HG03378 (cell line): ENCODE data around the gene CAMK2B.

Experiments
- ATAC-seq: cut with Tn5 transposase; IDR thresholded peaks from one replicate; pipeline ENCODE4 v1.9.1; 2021; ENCODE audit warnings: mild to moderate bottlenecking, moderate library complexity; ENCODE audit not compliant: unreplicated experiment

CAMK2B gene

DNA sequence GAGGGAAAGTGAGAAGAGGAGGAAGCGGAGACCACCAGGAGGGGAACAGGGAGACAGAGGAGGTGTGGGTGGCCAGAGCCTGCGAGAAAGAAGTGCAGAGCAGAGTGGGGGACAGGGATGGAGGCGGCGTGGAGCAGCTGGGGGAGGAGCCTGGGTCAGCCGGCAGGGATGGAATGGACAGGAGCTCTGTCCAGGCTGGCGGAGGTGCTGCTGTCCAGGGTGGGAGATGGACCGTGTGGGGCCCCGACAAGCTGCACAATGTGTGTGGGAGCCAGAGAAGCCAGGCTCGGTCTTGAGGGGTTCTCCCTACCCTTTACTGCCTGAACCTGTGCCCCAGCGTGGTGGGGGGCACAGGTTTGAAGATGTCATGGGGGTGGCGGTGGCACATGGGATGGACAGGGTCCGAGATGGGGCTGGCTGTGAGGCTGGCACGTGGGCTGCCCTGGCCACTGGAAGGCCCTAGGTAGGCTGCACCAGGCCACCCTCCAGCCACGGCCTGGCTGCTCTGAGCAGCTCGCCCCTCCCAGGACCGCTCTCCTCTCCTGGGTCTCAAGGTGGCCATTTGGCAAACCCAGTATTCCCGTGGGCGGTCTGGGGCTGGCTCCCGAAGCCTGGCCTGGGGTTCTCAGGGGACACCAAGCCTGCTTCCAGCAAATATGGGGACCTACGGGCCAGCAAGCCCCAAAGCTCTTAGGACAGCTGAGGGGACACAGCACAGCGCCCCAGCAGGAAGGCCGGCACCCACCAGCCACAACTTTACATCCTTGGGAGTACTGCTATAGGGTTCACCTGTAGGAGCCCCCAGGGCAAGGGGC is 92.3 kb downstream of the CAMK2B start:
- ATAC-seq = no peak

DNA sequence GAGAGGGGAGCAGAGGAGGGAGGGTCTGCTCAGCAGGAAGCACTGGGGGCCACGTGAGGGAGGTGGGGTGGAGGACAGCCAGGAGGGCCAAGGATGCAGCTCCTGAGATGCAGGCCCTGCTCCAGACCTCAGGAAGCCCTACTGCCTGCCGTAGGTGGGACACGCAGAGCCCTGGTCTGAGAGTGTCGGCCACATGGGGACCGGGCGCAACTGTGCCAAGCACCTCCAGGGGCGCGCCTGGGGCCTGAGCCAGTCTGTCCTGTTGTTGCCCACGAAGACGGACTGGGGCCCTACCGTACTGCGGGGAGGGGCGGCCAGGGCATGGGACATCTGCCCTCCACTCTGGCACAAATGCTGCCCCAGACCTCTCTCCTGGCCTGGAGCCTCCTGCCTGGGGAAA is 93.0 kb downstream of the CAMK2B start:
- ATAC-seq = no peak

DNA sequence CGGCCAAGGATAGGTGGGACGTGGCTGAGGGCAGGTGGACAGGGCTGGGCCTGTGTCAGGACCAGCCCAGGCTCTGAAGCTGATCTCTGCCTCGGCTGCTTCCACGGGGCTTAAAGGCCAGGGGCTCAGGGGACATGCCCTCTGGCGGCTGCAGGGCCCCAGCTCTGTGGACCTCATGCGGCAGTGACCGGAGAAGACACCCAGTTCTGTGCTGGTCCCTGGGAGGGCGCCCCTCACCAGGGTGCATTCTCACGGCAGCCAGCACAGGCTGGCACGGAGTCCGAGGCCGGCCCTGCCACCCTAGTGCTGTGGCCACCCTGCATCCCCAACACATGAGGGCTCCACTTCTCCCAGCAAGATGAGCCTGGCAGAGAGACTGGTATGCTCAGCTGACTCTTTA is 94.3 kb downstream of the CAMK2B start:
- ATAC-seq = no peak

DNA sequence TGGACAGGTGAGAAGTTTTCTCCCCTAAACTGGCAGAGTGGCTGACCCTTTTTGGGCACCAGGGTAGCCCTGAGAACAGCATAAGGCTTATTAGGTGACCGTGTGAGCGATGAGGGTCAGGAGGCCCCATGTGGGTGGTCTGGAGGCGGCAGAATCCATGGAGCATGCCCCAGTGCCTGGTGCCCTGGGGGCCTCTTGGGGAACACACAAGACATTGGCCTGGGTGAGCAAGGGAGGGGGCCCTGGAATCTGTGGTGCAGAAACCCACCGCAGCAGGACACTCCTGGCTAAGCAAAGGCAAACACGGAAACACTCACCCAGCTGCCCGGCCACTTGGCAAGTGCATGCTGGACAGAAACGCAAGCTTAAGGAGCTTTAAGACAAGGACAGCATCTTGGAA is 95.1 kb downstream of the CAMK2B start:
- no peak for ATAC-seq

DNA sequence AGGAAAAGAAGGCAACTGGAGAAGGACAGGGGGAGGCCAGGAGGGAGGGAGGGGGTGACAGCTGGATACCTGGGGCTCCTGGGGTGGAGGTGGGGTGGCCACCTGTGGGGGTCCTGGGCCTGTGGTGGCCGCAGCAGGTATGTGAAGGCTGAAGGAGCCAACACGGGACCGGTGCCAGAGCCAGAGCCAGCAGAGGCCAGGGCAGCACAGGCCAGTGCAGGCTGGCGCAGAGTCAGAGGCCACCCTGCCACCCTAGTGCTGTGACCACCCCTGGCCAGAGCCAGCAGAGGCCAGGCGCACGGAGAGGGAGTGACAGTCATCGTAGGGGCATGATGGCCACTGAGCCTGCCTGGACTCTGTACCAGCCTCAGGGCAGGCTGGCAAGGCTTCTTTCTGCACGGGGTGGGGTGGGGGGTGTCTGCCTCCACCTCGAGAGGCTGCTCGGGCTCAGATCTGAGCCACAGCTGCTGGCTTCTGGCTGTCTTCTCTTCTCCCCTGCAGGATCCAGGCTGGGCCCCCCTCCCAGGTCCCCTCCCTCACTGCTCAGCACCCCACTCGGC is 95.8 kb downstream of the CAMK2B start:
- ATAC-seq = no peak

DNA sequence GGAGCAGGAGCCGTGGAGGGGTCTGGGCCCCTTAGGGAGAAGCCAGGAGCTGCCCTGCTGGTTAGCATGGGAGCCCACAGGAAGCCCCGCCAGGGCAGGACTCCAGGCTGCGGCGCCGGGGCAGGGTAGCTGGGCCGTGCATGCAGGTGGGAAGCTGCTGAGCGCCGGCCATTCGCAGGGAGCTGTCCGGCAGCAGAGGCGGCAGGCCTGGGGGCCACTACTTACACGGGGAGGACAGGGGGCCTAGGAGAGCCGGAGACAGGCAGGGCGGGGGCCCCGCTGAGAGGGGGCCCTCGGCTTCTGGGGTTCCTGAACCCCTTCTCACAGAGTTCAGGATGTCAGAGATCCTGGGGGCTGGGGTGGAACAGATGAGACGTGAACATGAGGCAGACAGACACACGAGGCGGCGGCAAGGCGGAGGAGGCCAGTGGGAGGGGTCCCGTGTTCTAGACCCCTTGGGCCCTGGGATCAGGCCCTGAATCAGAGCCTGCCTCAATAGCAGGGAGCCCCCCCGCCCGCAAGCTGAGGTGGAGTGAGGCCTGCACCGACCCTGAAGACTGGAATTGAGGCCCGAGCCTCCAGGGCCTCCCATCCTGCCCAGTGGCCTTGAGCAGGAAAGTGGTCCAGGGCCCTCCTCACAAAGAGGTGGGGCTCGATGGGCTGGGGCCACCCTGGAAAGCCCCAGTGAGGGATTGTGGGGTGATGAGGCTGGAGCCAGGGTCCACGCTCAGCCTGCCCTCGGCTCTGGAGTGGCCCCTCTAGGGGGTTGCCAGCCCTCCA is 96.6 kb downstream of the CAMK2B start:
- no peak for ATAC-seq

DNA sequence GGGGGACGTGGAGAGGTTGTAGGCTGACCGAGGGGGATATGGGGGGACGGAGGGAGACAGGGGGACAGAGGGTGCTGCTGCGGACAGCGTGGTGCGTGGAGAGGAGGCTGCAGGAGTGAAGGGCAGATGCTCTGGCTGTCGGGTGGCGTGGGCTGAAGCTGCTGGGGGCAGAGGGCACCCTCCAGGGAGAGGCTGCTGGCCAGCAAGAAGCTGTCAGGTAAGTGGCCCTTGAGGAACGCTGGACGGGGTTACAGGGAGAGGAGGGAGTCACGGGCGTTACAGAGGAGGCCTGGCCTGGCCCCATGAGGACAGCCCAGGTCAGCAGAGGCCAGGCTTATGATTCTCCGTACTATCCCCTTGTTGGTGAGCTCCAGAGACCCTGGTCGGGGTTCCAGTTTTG is 97.5 kb downstream of the CAMK2B start:
- ATAC-seq = no peak

DNA sequence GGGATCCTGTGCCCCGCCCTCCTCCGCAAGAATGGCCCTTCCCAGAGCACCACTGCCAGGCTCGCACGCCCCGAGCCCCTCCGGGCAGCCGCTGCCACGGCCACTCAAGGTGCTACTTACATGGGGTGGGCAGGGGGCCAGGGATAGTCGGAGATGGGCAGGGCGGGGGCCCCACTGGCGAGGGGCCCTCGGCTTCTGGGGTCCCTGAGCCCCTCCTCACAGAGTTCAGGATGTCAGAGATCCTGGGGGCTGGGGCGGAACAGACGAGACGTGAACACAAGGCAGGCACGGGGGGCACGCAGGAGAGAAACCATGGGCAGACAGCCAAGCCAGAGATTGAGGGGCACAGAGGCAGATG is 99.0 kb downstream of the CAMK2B start:
- no peak for ATAC-seq

DNA sequence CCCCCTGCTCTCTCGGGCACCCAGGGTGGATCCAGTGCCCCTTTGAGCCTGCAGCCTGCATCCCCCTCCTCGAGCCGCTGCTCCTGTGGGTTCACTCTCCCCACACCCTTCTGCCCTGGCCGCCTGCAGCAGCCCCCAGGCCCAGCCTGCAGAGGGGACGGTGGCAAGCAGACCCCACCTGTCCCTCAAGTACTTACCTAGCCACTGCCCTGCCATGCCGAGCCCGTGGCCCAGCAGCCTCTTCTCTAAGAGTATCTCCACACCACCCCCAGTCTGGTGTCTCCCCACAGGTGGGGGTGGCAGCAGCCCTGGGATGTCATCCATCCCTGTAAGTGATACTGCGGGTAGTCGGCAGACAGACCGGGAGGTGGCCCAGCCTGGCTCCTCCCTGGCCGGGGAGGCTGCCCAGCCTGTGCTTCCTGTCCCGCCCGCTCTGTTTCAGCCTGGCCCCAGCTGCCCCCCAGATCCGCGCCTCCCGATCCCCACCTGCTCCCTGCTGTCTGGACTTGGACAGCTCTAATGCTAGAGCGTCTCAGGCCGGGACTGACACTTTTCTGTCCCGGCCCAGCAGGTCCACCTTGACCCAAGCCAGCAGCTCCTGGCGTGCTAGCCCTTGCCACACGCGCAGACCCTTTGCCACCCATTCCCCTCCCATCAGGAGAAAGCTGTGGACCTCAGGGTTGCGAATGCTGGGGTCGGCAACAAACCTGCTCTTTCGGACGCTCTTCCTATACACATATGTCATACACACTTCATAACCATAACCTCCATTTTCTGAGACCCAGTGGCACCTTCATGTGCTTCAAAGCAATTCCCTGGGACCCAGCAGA is 99.6 kb downstream of the CAMK2B start:
- ATAC-seq = no peak

DNA sequence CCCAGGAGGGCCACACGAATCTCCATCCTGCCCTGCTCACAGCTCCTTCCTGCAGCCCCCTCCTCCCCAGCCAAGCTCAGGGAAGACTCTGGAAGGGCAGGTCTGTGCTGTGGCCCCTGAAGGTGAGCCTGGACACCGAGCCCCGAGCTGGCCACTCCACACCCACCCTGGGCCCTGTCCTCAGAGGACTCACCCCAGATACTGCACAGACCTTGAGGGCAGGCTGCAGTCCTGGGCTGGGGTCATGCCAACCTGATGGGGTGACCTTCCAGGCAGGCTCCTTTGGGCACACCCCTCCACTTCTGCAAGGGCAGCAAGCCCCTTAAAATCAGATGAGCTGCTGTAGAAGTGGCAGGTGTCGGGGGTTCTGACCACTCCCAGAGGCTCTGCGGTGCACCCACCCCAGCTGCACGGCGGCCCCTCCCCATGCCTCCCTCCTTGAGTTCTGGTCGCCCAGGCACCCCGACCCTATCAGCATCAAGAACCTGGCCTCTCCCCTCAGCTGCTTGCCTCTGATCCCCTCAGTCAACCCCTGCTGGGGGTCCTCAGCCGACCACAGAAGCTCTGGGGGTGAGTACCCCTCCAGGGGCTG is 100.3 kb downstream of the CAMK2B start:
- no peak for ATAC-seq

DNA sequence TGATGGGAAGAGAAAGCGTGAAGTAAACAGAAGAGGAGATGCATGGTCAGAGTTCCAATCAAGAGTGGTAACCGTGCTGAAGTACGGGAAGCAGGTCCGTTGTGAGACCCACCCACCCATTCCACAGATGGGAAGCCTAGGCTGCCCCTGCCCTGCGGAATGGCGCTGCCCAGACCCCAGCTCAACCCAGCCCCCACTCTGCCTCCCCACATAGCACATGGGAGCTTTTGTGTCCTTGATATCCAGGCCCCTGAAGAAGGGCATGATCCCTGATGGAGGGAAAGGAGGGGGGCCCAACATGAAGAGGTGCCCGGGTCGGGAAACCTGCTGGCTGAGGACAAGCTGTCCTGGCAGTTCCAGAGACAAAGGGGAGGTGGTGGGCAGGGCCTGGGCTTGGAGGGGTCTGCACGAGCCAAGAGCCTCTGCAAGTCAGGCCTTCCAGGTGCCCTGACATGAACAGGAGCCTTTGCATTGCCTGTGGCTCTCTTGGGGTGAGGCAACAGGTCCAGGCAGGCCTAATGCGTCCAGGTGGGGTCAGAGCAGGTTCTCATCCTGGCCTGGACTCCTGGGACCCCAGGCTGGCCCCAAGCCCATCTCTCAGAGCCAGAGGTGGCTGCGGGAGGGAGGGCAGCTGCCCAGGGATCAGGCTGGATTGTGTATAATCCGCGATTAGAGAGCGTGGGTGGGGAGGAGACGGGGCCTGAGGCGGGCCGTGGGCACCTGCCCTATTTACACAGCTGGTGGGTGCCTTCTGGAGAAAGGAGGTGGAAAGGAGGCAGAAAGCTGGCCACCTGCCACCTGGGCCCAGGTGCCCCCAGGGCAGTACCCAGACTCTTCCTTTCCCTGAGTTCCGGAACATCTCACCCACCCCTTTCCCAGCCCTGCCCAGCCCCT is 101.1 kb downstream of the CAMK2B start:
- ATAC-seq = no peak

DNA sequence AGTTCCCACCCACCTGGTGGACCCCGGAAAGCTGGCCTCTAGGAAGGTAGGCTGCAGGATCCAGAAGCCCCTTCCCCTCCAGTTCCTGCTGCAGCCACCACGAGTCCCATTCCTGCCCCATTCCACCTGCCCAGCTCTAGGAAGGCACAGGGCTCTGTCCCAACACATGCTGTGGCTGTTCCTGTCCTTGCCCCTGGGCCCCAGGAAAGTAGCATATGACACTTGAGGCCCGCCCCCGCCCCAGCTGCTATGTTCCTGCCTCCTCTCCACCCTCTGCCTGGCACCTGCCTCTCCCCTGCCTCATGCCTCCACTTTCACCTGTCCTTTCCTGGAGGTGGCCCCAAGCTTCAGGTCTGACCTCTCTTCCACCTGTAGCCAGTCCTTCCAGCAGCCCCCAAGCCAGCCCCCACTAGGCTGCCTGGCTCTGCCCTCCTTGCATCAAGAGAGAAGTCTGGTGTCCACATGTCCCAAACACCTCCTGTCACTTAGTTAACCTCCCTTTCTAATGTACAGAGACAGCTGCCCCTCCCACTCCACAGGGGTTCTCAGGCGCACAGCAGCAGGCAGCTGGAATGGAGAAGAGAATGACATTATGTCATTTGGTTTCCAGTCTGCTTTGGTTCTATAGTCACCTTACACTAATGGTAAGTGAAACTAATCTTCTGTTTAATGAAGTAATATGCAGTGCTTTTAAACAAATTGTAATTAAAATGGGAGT is 101.9 kb downstream of the CAMK2B start:
- ATAC-seq = no peak

DNA sequence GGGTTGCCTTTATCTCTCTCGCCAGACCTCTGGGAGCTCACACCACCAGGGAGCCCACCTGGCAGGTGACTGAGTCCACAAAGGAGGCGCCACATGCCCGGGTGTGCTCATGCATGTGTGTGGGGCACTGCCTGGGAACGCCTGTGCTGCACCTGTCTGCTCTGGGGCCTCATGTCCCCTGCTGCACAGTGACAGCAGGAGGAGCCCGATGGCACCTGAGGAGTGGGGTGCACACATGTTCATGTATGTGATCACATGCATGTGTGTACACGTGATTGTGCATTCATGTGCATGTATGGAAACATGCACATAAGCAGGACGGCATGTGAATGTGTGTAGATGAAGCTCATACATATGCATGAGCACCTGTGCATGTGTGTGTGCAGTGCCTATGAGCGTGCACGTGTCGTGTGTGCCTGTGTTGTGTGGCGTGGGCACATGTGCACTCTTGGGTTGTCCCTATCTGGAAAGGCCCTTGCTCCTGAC is 102.6 kb downstream of the CAMK2B start:
- no peak for ATAC-seq

DNA sequence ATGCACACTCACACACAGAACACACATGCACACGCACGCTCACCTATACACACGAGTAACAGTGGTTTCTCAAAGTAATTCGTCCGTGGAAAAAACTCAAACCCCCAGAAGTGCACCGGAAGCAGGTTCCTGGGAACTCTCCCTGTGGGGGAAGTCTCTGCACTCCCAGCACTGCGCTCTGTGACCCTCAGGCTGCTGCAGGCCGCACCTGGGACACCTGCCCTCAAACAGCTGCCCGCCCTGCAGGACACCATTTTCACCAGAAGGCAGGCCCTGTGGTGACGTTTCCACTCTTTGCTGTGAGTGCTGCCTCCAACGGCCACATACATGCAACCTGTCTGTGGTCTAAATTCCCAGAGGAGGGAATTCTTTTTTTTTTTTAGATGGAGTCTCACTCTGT is 103.3 kb downstream of the CAMK2B start:
- ATAC-seq = no peak

DNA sequence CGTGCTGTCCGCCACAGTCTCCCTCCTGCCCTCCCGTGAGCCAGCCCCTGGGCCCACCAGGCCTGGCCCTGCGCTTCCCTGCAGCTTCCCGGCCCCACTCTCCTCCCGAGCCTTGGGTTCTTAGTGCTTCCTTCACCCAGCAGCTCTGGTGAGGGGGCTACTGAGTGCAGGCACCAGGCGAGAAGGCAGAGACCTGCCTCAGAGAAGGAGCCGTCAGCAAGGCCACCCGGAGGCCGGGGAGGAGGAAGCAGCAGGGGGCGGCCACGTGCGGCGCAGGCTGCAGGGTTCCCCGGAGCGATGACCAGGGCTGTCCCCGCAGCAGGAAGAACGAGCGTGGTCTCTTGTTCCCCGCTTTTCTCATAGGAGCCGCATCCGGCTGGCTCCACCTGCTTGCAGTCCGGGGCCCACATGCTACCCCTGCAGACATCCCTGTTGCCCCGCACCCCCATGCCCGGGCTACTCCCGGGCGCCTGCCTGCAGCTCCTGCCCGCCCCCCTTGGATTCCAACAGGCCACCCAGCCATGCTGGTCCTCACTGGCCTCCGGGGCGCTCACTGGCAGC is 104.1 kb downstream of the CAMK2B start:
- ATAC-seq = no peak

DNA sequence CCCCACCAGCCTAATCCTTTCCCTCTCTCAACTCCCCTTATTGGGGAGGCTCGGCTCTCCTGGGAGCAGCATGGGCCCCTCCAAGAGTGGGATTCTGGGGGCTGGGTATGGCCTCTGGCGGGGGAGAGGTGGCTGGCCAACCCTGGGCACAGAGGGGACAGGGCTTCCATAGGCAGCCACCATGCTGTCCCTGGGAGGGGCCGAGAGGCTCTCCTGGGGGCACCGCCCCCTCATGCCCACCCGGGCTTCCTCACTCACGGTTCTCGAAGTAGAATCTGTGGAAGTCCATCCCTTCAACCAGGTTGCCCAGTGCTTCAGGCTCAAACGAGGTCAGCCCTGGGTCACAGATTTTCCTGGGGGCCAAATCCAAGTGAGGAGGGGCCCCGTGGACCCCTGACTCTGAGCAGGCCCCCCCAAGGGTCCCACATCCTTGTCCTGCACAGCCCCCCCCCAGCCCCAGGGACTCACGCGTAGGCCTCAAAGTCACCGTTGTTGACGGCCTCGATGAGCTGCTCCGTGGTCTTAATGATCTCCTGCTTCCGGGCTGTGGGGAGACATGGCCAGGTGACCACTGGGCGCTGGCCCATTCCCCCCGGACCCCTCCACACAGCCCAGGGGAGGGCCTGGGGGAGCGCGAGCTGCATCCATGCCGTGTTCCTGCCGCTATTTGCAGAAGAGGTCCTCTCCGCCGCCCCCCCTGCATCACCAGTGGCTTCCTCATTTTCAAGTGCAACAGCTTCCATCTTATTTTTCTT is 104.9 kb downstream of the CAMK2B start:
- no peak for ATAC-seq

DNA sequence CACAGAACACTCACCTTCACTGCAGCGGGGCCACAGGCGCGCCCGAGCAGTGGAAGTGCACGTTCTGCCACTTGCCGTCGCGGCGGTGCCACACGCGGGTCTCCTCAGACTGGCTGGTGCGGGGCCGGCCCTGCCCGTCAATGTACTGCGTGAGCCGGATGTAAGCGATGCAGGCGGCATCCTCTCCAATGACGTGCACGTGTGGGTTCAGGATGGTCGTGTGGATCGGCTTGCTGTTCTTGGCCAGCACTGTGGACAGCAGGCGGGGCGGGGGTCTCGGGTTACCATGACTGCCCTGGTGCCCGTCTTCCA is 105.4 kb downstream of the CAMK2B start:
- no peak for ATAC-seq

DNA sequence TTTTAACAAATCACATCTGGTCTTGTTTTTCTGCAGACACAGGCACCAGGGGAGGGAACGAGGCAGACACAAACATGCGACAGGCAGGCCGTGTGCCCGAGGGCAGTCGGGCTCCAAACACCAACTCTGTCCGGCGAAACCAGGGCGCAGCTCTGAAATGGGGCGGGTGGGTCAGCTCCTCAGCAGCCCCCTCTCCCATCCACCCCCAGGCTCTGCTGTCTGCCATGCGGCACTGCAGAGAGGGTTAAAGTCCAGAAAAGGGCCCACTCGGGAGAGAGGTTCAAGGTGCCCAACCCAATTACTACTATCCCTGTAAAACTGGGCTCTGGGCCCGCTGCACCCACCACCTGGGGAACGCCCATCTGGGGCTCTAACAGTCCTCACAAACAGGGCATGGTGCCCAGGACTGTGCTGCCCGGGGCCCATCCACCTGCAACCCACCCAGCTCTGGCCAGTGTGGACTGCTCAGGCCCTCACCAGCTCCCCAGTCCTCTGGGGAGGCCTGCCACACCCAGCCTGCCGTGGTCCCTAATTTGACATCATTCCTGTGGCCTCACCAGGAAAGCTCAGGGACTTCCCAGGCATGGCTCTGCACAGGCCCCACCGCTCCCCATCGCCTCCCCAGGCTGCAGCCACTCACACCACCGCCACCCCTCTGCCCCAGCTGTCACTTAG is 105.9 kb downstream of the CAMK2B start:
- ATAC-seq = no peak
